Esophagus muscularis mucosa (tissue), 4 donors: ENCODE data around the gene CD68. TPM values are rescaled to one million over a fixed set of nuclear protein-coding genes. Genes with fewer than 3 reads are reported as not detected.

Experiments used
- DNase-seq: peaks from one replicate; pipeline ENCODE4 v3.0.0-alpha.2; 2017; ENCODE audit errors: extremely low spot score
- H3K27ac ChIP-seq, 4 donors: fragments of 200-600 bp; sonication (generic); replicated peaks in 1 of 4; 1 replicate in 3 of 4; 2 replicates in 1 of 4; pipeline ENCODE4 v1.5.1; 2016 to 2019; ENCODE audit warnings: mild to moderate bottlenecking in 1 of 4
- H3K27me3 ChIP-seq, 4 donors: fragments of 200-600 bp; sonication (generic); one replicate each; pipeline versions ENCODE4 v1.5.1 to v1.6.0; 2016 to 2019
- H3K36me3 ChIP-seq, 4 donors: fragments of 200-600 bp; sonication (generic); one replicate each; pipeline ENCODE4 v1.5.1; 2016 to 2019
- H3K4me1 ChIP-seq, 4 donors: fragments of 200-600 bp; sonication (generic); one replicate each; pipeline ENCODE4 v1.5.1; 2016 to 2019
- H3K4me3 ChIP-seq, 4 donors: fragments of 200-600 bp; sonication (generic); 1 replicate in 2 of 4; 2 replicates in 2 of 4; pipeline ENCODE4 v1.5.1; 2016 to 2019; ENCODE audit warnings: mild to moderate bottlenecking in 4 of 4, moderate library complexity in 1 of 4
- H3K9me3 ChIP-seq, 4 donors: fragments of 200-600 bp; sonication (generic); 1 replicate in 3 of 4; 2 replicates in 1 of 4; pipeline ENCODE4 v1.5.1; 2016 to 2019
- EP300 ChIP-seq: sonication (generic); formaldehyde crosslinking; IDR thresholded peaks from one replicate; pipeline ENCODE4 v1.6.1; 2017; ENCODE audit warnings: antibody characterized with exemption
- POLR2A ChIP-seq: fragments of 450-650 bp; IDR thresholded peaks from one replicate; pipeline ENCODE4 v1.6.1; 2017; ENCODE audit warnings: antibody characterized with exemption, moderate library complexity, mild to moderate bottlenecking, low read depth
- POLR2AphosphoS5 ChIP-seq, 2 donors: sonication (generic); formaldehyde crosslinking; IDR thresholded peaks; one replicate each; pipeline ENCODE4 v1.6.1; 2017; ENCODE audit warnings: antibody characterized with exemption in 2 of 2
- whole genome bisulfite sequencing: methylation state at CpG from one replicate; pipeline ENCODE4 v1.1.5; 2018; 5-methylcytosine and 5-hydroxymethylcytosine counted together
- intact Hi-C: fragments of 100-400 bp; cut with DNase I; formaldehyde crosslinking; loops from one replicate; pipeline ENCODE4 v1.15.1; 2023
- total RNA-seq, 4 donors: library from RNA; depleted of rRNA; stranded (reverse); fragments of >200 nt; gene quantifications; one replicate each; pipeline versions ENCODE4 v1.1.0 to v1.2.1, GENCODE V29; 2016
- TF ChIP-seq, protein P1 (sequence below), 3 experiments: fragments of 200-600 bp in 2 of 3; fragments of 450-650 bp in 1 of 3; sonication (generic) in 2 of 3; IDR thresholded peaks; one replicate each; pipeline ENCODE4 v1.5.1; 2017 to 2019; ENCODE audit warnings: antibody characterized with exemption in 3 of 3, mild to moderate bottlenecking in 2 of 3, moderate library complexity in 1 of 3

The CD68 gene
- total RNA-seq, 4 donors from 2014 or later = 34.5 to 70.7 (median 44.7) TPM

GRCh38 chr17:7611635-7612293, 32.3 kb downstream of the CD68 start:
- Histone ChIP-seq H3K27ac (no peak overlapping the region), H3K36me3 (peaks cover 0 to 17% (median 1%) of the 10 kb centered on the region in 4 donors), H3K9me3 (no peaks in the 10 kb centered on the region), H3K4me3 (no peak overlapping the region), H3K4me1 (peaks cover 28 to 60% (median 58%) of the 10 kb centered on the region in 4 donors), H3K27me3 (no peaks in the 10 kb centered on the region)
- WGBS = 63% methylated on average over 3 of the region's 3 CpGs
- no peak for DNase-seq
- intact Hi-C loops = no loop called here
- TF ChIP-seq POLR2A (no peak), EP300 (no peak), POLR2AphosphoS5 (IDR thresholded peaks at IDR 0.05) (no peak)
- TF ChIP-seq, protein P1, sequence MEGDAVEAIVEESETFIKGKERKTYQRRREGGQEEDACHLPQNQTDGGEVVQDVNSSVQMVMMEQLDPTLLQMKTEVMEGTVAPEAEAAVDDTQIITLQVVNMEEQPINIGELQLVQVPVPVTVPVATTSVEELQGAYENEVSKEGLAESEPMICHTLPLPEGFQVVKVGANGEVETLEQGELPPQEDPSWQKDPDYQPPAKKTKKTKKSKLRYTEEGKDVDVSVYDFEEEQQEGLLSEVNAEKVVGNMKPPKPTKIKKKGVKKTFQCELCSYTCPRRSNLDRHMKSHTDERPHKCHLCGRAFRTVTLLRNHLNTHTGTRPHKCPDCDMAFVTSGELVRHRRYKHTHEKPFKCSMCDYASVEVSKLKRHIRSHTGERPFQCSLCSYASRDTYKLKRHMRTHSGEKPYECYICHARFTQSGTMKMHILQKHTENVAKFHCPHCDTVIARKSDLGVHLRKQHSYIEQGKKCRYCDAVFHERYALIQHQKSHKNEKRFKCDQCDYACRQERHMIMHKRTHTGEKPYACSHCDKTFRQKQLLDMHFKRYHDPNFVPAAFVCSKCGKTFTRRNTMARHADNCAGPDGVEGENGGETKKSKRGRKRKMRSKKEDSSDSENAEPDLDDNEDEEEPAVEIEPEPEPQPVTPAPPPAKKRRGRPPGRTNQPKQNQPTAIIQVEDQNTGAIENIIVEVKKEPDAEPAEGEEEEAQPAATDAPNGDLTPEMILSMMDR (IDR thresholded peaks at IDR 0.05) = no peak

- H3K4me1 ChIP-seq = peaks cover 25 to 60% (median 58%) of the 10 kb centered on the region in 4 donors
Observed at GRCh38 chr17:7612294-7612640, 32.8 kb downstream of the CD68 start.

GRCh38 chr17:7613769-7614424, 34.5 kb downstream of the CD68 start:
- DNase-seq = no peak
- 12% methylated on average over 15 of the region's 20 CpGs for WGBS

More at GRCh38 chr17:7612294-7612640, 32.8 kb downstream of the CD68 start:
- peak overlapping the region in 1 of 4 donors; percentile 94 for H3K4me3 ChIP-seq
- H3K27me3 ChIP-seq = no peaks in the 10 kb centered on the region
- WGBS = 100% methylated on average over 1 of the region's 1 CpG
- no peaks in the 10 kb centered on the region for H3K9me3 ChIP-seq
- no peak for TF ChIP-seq POLR2AphosphoS5 (IDR thresholded peaks at IDR 0.05)
- TF ChIP-seq, protein P1 (IDR thresholded peaks at IDR 0.05) = no peak
- TF ChIP-seq POLR2A = no peak
- no peak for TF ChIP-seq EP300
- H3K27ac ChIP-seq = no peak overlapping the region
- DNase-seq = no peak
- H3K36me3 ChIP-seq = peaks cover 0 to 17% (median 1%) of the 10 kb centered on the region in 4 donors
- intact Hi-C loops = no loop called here

GRCh38 chr17:7614425-7615264, 35.2 kb downstream of the CD68 start, which contains the start of gene FXR2:
Gene FXR2, minus strand, starts transcription at chr17:7614897. Its CDS starts 365 bp downstream, at chr17:7614532.
- peak; percentile 100 for DNase-seq
- TF ChIP-seq POLR2A (peak; percentile 73), EP300 (no peak), POLR2AphosphoS5 (IDR thresholded peaks at IDR 0.05) (peak; percentile 71 to 90)
- TF ChIP-seq, protein P1 (IDR thresholded peaks at IDR 0.05) = peak; percentile 48 to 67 (median 63)
- Histone ChIP-seq H3K27me3 (no peaks in the 10 kb centered on the region), H3K27ac (peak within 1 kb of the TSS; percentile 91 to 98 (median 97)), H3K36me3 (peaks cover 0 to 13% (median 1%) of the 10 kb centered on the region in 4 donors), H3K9me3 (no peaks in the 10 kb centered on the region), H3K4me3 (peak within 1 kb of the TSS; percentile 81 to 96 (median 92)), H3K4me1 (peaks cover 25 to 51% (median 48%) of the 10 kb centered on the region in 4 donors)
- intact Hi-C loops = no loop called here
- under 1% methylated on average over 37 of the region's 93 CpGs for WGBS

More at GRCh38 chr17:7613769-7614424, 34.5 kb downstream of the CD68 start:
- Histone ChIP-seq H3K36me3 (peaks cover 0 to 13% (median 1%) of the 10 kb centered on the region in 4 donors), H3K27me3 (no peaks in the 10 kb centered on the region), H3K4me1 (peaks cover 25 to 59% (median 55%) of the 10 kb centered on the region in 4 donors), H3K27ac (peak overlapping the region; percentile 91 to 98 (median 97)), H3K9me3 (no peaks in the 10 kb centered on the region), H3K4me3 (peak overlapping the region; percentile 81 to 96 (median 92))
- intact Hi-C loops = no loop called here
- TF ChIP-seq EP300 = no peak
- no peak for TF ChIP-seq POLR2A
- no peak for TF ChIP-seq POLR2AphosphoS5 (IDR thresholded peaks at IDR 0.05)
- TF ChIP-seq, protein P1 (IDR thresholded peaks at IDR 0.05) = no peak
